H1 (cell line): ENCODE results near the gene C2orf72. TPM values are rescaled to one million over a fixed set of nuclear protein-coding genes. Genes with fewer than 3 reads are reported as not detected.
A peak's percentile ranks its signal among the peaks of the same experiment; 100 is the strongest.

Experiments used
- BCL11A ChIP-seq, 2 experiments: IDR thresholded peaks; one replicate each; pipeline ENCODE4 v1.6.1; 2011; ENCODE audit warnings: low read depth in 2 of 2, low read length in 2 of 2, mild to moderate bottlenecking in 2 of 2
- BRCA1 ChIP-seq: IDR thresholded peaks from 2 replicates; pipeline ENCODE4 v1.6.1; 2012; ENCODE audit warnings: low read depth, low read length, improper control_type of control experiment
- CBX8 ChIP-seq: fragments of 300-800, 300-1000 bp; sonication (generic); IDR thresholded peaks from 2 replicates; pipeline ENCODE4 v1.7.1; 2016; ENCODE audit warnings: low read depth, low read length, borderline replicate concordance
- CEBPB ChIP-seq: IDR thresholded peaks from 2 replicates; pipeline ENCODE4 v1.6.1; 2012; ENCODE audit warnings: low read depth, low read length
- CREB1 ChIP-seq: IDR thresholded peaks from 2 replicates; pipeline ENCODE4 v1.6.1; 2012; ENCODE audit warnings: inconsistent platforms
- JUND ChIP-seq: IDR thresholded peaks from 2 replicates; pipeline ENCODE4 v1.6.1; 2011; ENCODE audit warnings: mild to moderate bottlenecking, improper control_type of control experiment, low read length
- KDM5A ChIP-seq: fragments of 200-600 bp; IDR thresholded peaks from 2 replicates; pipeline ENCODE4 v1.7.1; 2012; ENCODE audit warnings: mild to moderate bottlenecking, low read length, inconsistent platforms, mixed read lengths
- MAFK ChIP-seq: IDR thresholded peaks from 2 replicates; pipeline ENCODE4 v1.6.1; 2012; ENCODE audit warnings: low read depth, mild to moderate bottlenecking, improper control_type of control experiment, low read length
- PHF8 ChIP-seq: fragments of 200-600 bp; sonication (generic); conservative IDR thresholded peaks from 2 replicates; pipeline ENCODE4 v1.7.1; 2012; ENCODE audit warnings: low read depth, mild to moderate bottlenecking, inconsistent platforms, low read length, moderate library complexity
- RBBP5 ChIP-seq: IDR thresholded peaks from 2 replicates; pipeline ENCODE4 v1.7.1; 2012; ENCODE audit warnings: low read depth, mild to moderate bottlenecking, inconsistent platforms, low read length, moderate library complexity, borderline replicate concordance
- SP2 ChIP-seq: IDR thresholded peaks from 2 replicates; pipeline ENCODE4 v1.6.1; 2012; ENCODE audit warnings: mild to moderate bottlenecking, low read length, inconsistent platforms
- SP4 ChIP-seq: IDR thresholded peaks from 2 replicates; pipeline ENCODE4 v1.6.1; 2012; ENCODE audit warnings: low read length, inconsistent platforms
- SRF ChIP-seq: IDR thresholded peaks from 2 replicates; pipeline ENCODE4 v1.6.1; 2011; ENCODE audit warnings: mild to moderate bottlenecking, low read depth, low read length, moderate library complexity
- TCF12 ChIP-seq: IDR thresholded peaks from 2 replicates; pipeline ENCODE4 v1.6.1; 2011; ENCODE audit warnings: low read depth, mild to moderate bottlenecking, low read length
- TEAD4 ChIP-seq: IDR thresholded peaks from 2 replicates; pipeline ENCODE4 v1.6.1; 2012; ENCODE audit warnings: low read depth, low read length, inconsistent platforms, mixed read lengths
- polyA plus RNA-seq, 7 experiments: library from polyadenylated mRNA; depleted of rRNA in 3 of 7; stranded (reverse) in 5 of 7; unstranded in 2 of 7; fragments of >200 nt in 5 of 7; fragments of 200-250 nt in 2 of 7; gene quantifications; 1 replicate in 5 of 7; 2 replicates in 1 of 7; 4 replicates in 1 of 7; pipeline versions ENCODE4 v1.2.1 to v1.2.3, GENCODE V29; 2011 to 2013; ENCODE audit warnings: missing spikeins in 2 of 7, mixed read lengths in 2 of 7
- total RNA-seq: library from RNA; stranded (reverse); fragmentation: NEBNext Ultra II Directional; extraction: Animal tissue kit (Norgen Biotek cat#: 25700); gene quantifications from 2 replicates; pipeline ENCODE4 v1.2.1, GENCODE V29; 2021
- TF ChIP-seq, protein P1 (sequence below): IDR thresholded peaks from 2 replicates; pipeline ENCODE4 v1.6.1; 2012; ENCODE audit warnings: low read length, inconsistent platforms

The C2orf72 gene
- total and polyA plus RNA-seq, 2 of the 8 experiments (the other 6 are each of a cell fraction or from before 2014, with no cell fraction given), result 1.1 to 1.7 TPM

DNA sequence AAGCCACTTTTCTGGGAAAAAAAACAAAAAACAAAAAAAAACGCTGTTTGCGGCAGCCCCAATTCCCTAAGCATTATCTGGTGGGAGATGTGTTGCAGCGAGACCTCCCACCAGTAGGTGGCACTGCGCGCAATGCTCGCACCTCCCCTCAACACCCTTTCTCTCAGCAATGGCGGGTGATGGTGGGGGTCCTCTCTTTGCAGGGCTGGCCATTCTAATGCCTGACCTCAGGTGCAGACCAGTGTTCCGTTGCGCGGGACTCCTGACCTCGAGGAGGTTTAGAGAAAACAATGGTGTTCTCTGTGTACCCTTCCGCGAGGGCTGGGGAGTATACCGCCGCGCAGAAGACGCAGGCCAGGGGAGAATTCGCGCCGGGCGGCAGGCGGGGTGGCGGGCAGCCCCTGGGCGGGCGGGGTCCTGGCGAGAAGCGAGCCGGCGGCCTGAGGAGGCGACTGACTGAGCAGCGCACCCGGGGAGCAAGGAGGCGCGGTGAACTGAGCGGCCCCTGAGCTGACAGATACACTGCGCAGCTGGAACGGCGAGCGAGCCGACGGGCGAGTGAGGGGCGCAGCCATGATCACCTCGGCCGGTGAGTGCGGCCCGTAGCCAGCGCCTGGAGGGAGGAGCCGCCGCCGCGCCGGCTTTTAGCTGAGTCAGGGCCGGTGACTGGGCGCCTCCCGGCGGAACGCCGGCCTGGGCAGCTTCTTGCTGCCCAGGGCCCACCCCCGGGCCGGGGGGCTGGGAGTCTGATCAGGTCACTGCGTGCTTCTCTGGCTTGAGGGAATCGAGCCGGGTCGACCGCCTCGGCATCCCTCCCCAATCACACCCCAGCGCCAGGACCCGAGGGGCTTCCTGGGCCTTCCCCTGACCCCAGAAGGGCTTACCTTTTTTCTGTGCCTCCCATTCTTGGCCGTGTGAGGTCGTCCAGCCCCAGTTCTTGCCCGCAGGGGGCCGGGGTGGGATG, 19.4 kb downstream of the C2orf72 start, which contains the start of gene PSMD1 (continued):
- peak; percentile 100 for TF ChIP-seq SP4
- no peak for TF ChIP-seq TEAD4
- no peak for TF ChIP-seq BCL11A (IDR thresholded peaks at IDR 0.05; ENCODE audit: low read depth in 2 of 2, low read length in 2 of 2)
- peak; percentile 74 for TF ChIP-seq SP2
- no peak for TF ChIP-seq CBX8
- TF ChIP-seq MAFK, result peak; percentile 42; the same call in 1 of the 2 replicates
- TF ChIP-seq RBBP5, result 0 out of 2 replicates have a peak, but pooled peaks have one; percentile 35
- peak; percentile 58 for TF ChIP-seq CREB1
- no peak for TF ChIP-seq TCF12
- no peak for TF ChIP-seq BRCA1
- TF ChIP-seq PHF8, result peak; percentile 89
- TF ChIP-seq, protein P1, sequence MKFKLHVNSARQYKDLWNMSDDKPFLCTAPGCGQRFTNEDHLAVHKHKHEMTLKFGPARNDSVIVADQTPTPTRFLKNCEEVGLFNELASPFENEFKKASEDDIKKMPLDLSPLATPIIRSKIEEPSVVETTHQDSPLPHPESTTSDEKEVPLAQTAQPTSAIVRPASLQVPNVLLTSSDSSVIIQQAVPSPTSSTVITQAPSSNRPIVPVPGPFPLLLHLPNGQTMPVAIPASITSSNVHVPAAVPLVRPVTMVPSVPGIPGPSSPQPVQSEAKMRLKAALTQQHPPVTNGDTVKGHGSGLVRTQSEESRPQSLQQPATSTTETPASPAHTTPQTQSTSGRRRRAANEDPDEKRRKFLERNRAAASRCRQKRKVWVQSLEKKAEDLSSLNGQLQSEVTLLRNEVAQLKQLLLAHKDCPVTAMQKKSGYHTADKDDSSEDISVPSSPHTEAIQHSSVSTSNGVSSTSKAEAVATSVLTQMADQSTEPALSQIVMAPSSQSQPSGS, result no peak
- TF ChIP-seq SRF, result no peak
- TF ChIP-seq KDM5A, result no peak
- no peak for TF ChIP-seq CEBPB
- 0 out of 2 replicates have a peak, but pooled peaks have one; percentile 42 for TF ChIP-seq JUND
